GM12801 (cell line): ENCODE measurements around the gene ONECUT2.

Experiments used
- TF ChIP-seq, protein P1 (sequence below): IDR thresholded peaks from one replicate; pipeline ENCODE4 v1.5.1; 2011; ENCODE audit warnings: control low read depth; ENCODE audit not compliant: insufficient read length; ENCODE audit errors: extremely low read depth

Gene ONECUT2

DNA sequence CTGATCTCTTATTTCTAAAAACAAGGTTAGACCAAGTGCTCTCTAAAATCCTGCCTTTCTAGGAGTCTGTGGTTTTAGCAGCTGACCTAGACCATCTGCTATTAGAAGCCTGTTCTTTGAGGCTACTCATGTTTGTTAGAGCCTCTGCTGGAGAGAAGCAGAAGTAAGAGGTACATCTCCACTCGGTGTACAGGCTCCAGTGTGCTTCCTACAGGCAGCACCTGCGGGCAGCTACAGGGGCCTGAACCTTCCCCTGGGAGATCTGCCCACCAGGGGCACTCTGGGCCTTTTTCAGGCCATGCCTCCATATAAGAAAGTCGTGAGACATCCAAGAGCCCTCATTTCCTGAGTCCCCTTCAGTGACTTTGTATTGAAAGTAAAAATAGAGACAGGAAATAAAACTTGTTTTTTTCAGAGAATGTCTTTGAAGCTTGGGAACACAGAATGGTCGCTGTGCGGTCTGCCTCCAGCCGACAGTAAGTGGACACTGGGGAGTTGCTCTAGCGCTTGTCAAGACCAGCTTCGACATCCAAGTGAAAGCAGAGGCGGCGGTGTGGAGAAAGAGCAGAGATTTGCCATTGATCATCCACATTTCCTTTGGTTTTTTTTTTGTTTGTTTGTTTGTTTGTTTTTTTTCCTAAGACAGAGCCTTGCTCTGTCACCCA lies 31.7 kb downstream of the ONECUT2 start:
- TF ChIP-seq, protein P1, sequence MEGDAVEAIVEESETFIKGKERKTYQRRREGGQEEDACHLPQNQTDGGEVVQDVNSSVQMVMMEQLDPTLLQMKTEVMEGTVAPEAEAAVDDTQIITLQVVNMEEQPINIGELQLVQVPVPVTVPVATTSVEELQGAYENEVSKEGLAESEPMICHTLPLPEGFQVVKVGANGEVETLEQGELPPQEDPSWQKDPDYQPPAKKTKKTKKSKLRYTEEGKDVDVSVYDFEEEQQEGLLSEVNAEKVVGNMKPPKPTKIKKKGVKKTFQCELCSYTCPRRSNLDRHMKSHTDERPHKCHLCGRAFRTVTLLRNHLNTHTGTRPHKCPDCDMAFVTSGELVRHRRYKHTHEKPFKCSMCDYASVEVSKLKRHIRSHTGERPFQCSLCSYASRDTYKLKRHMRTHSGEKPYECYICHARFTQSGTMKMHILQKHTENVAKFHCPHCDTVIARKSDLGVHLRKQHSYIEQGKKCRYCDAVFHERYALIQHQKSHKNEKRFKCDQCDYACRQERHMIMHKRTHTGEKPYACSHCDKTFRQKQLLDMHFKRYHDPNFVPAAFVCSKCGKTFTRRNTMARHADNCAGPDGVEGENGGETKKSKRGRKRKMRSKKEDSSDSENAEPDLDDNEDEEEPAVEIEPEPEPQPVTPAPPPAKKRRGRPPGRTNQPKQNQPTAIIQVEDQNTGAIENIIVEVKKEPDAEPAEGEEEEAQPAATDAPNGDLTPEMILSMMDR: no peak

DNA sequence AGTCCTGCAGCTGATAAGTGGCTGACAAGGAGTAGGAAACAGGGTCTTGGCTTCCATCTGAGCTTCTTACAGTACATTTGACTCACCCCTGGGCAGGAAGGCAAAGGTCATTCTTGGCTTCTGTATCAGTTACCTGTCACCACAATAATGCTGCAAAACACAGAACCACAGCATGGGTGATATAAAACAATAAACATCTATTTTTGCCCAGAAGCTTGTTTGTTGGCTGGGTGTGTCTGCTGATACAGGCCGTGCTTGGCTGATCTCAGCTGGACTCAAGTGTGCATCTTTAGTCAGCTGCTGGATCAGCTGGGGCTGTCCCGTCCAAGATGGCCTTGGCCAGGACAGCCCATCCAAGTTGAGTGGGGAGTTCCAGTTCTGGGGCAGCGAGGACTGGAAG lies 34.7 kb downstream of the ONECUT2 start:
- TF ChIP-seq, protein P1: no peak

DNA sequence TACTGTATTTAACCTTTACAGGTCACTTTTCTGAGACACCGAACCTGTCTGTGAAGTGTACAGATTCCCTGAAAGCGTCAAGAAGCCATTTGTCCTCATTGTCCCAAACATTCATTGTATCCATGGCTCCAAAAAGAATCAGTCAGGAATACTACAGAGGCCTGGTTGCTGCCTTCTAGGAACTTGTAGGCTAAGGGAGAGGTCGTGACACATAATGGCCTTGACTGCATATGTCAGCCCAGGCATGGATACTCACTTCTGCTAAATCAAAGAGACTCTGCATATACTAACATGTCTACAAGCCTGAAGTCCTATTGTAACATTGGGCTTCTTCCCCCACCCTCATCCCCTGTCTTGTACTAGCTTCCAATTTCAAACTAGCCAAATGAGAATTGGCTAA lies 40.2 kb downstream of the ONECUT2 start:
- TF ChIP-seq, protein P1: no peak

DNA sequence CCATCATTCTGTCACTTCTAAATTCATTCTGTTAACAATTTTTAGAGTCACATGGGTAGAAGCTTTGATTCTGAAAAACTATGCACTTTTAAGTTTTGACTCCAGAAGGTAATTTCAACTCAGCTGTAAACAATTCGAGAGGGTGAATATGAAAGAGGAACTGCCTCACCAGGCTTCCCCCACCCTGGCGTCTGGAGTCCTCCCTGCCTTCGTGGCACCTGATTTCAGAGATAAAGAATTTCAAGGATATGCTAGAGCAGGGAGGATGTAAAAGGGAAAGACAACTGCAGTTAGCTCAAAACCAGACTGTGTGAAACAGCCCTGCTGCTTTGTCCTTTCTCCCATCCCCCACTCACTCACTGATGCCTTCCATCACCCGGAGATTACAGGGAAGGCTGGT lies 40.7 kb downstream of the ONECUT2 start:
- TF ChIP-seq, protein P1: no peak

DNA sequence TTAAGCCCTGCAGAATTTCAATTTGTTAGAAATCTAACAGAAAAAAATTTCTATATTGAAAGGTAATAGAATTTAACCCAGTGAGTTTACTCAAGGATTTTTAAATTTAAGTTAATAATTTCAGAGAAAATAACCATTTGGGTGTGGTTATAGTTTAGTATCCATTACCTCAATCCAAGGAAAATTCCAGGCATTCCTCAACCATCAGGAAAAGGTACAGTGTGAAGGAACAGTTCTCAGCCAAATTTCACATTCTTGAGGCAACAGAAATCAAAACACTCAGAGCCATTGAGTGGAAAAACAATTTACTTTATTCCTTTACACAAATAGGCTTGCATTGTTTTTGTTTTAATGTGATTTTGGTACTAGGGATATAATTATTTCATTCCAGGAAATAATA lies 45.6 kb downstream of the ONECUT2 start:
- TF ChIP-seq, protein P1: no peak

DNA sequence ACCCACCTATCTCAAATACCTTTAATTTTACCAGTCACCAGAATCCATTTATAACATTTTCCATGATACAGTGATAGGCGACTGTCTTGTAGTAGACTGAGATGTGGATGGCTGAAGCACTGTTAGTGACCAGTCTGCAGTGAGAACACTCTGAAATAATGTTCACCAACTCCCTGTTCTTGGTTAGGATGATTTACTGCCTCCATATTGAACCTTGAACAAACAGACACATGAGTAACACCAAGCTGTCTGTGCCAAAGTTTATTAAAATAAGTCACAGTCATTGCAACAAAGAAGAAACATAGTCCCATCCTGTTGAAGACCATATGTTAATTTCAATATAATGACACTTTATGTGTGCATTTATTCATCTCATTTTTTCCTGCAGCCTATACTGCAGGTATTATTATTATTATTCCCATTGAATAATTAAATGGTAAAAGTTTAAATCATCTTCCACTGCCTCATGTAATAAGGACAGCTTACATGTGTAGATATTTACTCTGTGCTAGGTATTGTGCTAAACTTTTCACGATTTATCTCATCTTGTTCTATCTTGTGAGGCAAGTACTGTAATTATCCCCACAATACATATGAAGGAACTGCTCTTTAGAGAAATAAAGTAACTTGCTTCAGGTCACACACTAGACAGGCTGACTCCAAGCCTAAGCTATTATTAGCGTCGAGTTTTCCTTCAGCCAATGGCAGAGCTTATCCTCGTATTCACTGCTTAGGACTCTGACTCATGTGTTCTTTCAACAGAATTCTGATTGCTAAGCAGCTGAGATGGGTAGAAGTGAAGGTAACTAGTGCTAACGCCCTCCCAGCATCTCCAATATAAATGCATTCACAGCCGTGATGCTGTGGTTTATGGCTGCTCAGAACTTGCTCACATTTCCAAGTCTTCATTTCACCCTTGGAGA lies 62.5 kb downstream of the ONECUT2 start:
- TF ChIP-seq, protein P1: no peak

DNA sequence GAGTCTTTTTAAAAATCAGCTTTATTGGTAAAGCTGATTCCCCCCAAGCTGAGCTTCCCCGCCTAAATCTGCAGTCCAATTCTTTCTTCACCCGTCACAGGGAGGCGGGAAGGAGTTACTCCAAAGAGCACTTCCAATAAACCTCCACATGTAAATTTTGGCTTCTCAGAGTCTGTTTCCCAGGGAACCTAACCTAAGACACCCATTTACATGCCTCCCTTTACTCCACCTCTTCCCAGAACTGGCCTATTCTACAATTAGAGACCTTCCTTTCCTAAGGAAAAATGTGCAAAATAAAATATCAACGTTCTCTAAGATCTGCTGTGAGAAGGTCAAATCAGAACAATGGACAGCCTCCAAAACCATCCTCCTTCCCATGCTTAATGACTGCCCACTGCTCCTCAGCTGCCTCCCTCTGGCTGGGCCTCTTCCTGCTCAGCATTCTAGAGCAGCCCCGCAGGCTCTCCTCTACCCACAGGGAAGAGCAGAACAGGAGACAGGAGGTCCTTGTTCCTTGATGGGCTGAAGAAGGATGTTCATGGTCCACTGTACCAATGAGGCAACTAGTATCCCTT lies 63.6 kb downstream of the ONECUT2 start:
- TF ChIP-seq, protein P1: no peak
